ENCODE data around the gene IFNLR1. TPM values are rescaled to one million over a fixed set of nuclear protein-coding genes. Genes with fewer than 3 reads are reported as not detected.

Gene IFNLR1
- total and polyA plus RNA-seq, 2 of the 8 experiments (the other 6 are each of a cell fraction or from before 2014, with no cell fraction given) = 6.8 to 10.1 TPM

DNA sequence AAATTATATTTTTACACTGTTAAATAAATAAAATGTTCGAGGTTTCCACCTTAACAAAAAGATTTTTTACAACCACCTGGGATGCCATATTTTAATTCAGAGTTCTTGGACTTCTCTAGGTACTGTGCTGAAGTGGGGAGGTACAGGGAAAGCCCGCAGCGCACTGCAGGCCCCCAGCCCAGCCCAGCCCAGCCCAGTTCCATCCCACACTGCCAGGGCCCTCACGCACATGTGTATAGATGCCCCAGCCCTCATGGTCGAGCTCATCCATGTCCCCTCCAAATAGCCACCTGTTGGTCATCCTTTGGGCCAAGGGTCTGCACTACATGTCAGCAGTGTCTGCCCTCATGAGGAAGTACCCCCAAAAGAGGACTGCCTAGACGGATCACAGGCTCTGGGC lies 63.5 kb downstream of the IFNLR1 start:
- H3K9me3 ChIP-seq (ENCODE audit: insufficient read depth in 2 of 2, low read depth in 1 of 2, low read length in 1 of 2) = no peaks in the 10 kb centered on the region
- H3K79me1 ChIP-seq (ENCODE audit: low read depth, low read length) = no peaks in the 10 kb centered on the region
- POLR2A ChIA-PET (ENCODE audit: partially characterized antibody) = interaction anchor here (1.5 kb wide), 1 partner anchor 27 kb away, joined by 4 read pairs; no protein-coding TSS in a partner anchor
- no peak overlapping the region for H4K5ac ChIP-seq (ENCODE audit: insufficient read length, low read depth, low read length)
- H2AK5ac ChIP-seq (ENCODE audit: low read depth, low read length) = no peak overlapping the region
- H2BK20ac ChIP-seq (ENCODE audit: low read length) = no peak overlapping the region
- no peak overlapping the region for H3K4me2 ChIP-seq (ENCODE audit: insufficient read depth in 1 of 2, low read depth in 2 of 2, low read length in 2 of 2)
- no peak overlapping the region for H2BK15ac ChIP-seq (ENCODE audit: low read length)
- 74% methylated on average over 6 of the region's 6 CpGs; no CpG with 5 or more reads in 1 of the 2 experiments for WGBS, 2 experiments (ENCODE audit: extremely low coverage in 1 of 2, insufficient coverage in 1 of 2, insufficient read length in 1 of 2, insufficient replicate concordance in 2 of 2, low coverage in 1 of 2, low lambda C conversion rate in 2 of 2, missing lambda C conversion rate in 1 of 2)
- no peak overlapping the region for H2AFZ ChIP-seq (ENCODE audit: low read length)
- H3K79me2 ChIP-seq (ENCODE audit: control insufficient read depth in 1 of 2, insufficient read depth in 2 of 2, low read length in 2 of 2) = no peaks in the 10 kb centered on the region
- FAIRE-seq = no peak
- no peaks in the 10 kb centered on the region; a peak in 2 of 7 replicates for H3K27me3 ChIP-seq (replicated peaks in 1 of 4; ENCODE audit: control insufficient read depth in 3 of 4, extremely low read depth in 1 of 4, insufficient read depth in 3 of 4, low read length in 3 of 4)
- peaks cover 0 to 2% (median 0%) of the 10 kb centered on the region in 4 experiments; a peak in 4 of 7 replicates for H3K4me1 ChIP-seq (replicated peaks in 1 of 4; ENCODE audit: control insufficient read depth in 3 of 4, insufficient read depth in 4 of 4, low read length in 3 of 4)
- no peaks in the 10 kb centered on the region for H4K20me1 ChIP-seq (replicated peaks in 1 of 2; ENCODE audit: control insufficient read depth in 1 of 2, insufficient read depth in 2 of 2, low read length in 2 of 2)
- no peak overlapping the region for H3K4ac ChIP-seq (replicated peaks; ENCODE audit: insufficient read length, low read depth, low read length)
- no peak overlapping the region for H3K14ac ChIP-seq (ENCODE audit: insufficient read length)
- DNase-seq (ENCODE audit: low read depth in 1 of 2, low spot score in 2 of 2) = no peak
- no peaks in the 10 kb centered on the region for H3K36me3 ChIP-seq (ENCODE audit: control insufficient read depth in 2 of 4, insufficient read depth in 4 of 4, low read length in 3 of 4)
- H3K18ac ChIP-seq (ENCODE audit: extremely low read depth, low read length) = no peak overlapping the region
- no peak overlapping the region for H2BK120ac ChIP-seq (replicated peaks; ENCODE audit: low read depth, low read length)
- CTCF ChIA-PET (ENCODE audit: partially characterized antibody) = interaction anchor here (1.1 to 1.5 kb wide), 2 partner anchors 11 to 28 kb away, joined by 3 read pairs; no protein-coding TSS in a partner anchor
- H3K23ac ChIP-seq (ENCODE audit: insufficient read length) = no peak overlapping the region
- no peak overlapping the region for H2BK12ac ChIP-seq (ENCODE audit: low read depth, low read length)
- H3K4me3 ChIP-seq (ENCODE audit: extremely low read depth in 1 of 4, insufficient read depth in 2 of 4, low read depth in 3 of 4, low read length in 4 of 4) = no peak overlapping the region
- no peak overlapping the region for H2BK5ac ChIP-seq (ENCODE audit: low read depth, low read length)
- no peak overlapping the region for H3K27ac ChIP-seq (ENCODE audit: low read depth, low read length)
- H3K9ac ChIP-seq (replicated peaks in 1 of 4; ENCODE audit: extremely low read depth in 1 of 4, low read depth in 3 of 4, low read length in 3 of 4) = no peak overlapping the region
- H4K91ac ChIP-seq (replicated peaks; ENCODE audit: insufficient read length, low read length) = no peak overlapping the region
- no peak overlapping the region for H4K8ac ChIP-seq (ENCODE audit: extremely low read depth, insufficient read depth, low read length)
- H3K56ac ChIP-seq (replicated peaks; ENCODE audit: insufficient read length, low read depth, low read length) = no peak overlapping the region
- H3K23me2 ChIP-seq (ENCODE audit: low read depth, low read length) = no peaks in the 10 kb centered on the region
- no peak for TF ChIP-seq SP4 (IDR thresholded peaks at IDR 0.05; ENCODE audit: low read length)
- no peak for TF ChIP-seq KDM5A (IDR thresholded peaks at IDR 0.05; ENCODE audit: low read length)
- no peak for TF ChIP-seq MAFK (IDR thresholded peaks at IDR 0.05; ENCODE audit: low read depth, low read length)
- no peak for TF ChIP-seq CHD1 (IDR thresholded peaks at IDR 0.05; ENCODE audit: low read depth, low read length)
- no peak for TF ChIP-seq CREB1 (IDR thresholded peaks at IDR 0.05)
- no peak for TF ChIP-seq SUZ12 (IDR thresholded peaks at IDR 0.05; ENCODE audit: low read length)
- TF ChIP-seq NANOG (IDR thresholded peaks at IDR 0.05; ENCODE audit: insufficient read depth, low read depth, low read length, poor library complexity, severe bottlenecking) = no peak
- no peak for TF ChIP-seq POLR2AphosphoS5 (IDR thresholded peaks at IDR 0.05; ENCODE audit: low read depth, low read length)
- TF ChIP-seq KDM4A (IDR thresholded peaks at IDR 0.05; ENCODE audit: low read depth, low read length, severe bottlenecking) = no peak
- TF ChIP-seq RFX5 (IDR thresholded peaks at IDR 0.05; ENCODE audit: borderline replicate concordance, low read depth, low read length) = no peak
- no peak for TF ChIP-seq CBX5 (IDR thresholded peaks at IDR 0.05; ENCODE audit: low read depth, low read length)
- no peak for TF ChIP-seq BCL11A (IDR thresholded peaks at IDR 0.05; ENCODE audit: low read depth in 2 of 2, low read length in 2 of 2)
- no peak for TF ChIP-seq GTF2F1 (IDR thresholded peaks at IDR 0.05; ENCODE audit: borderline replicate concordance, low read depth, low read length)
- no peak for TF ChIP-seq FOSL1 (IDR thresholded peaks at IDR 0.05; ENCODE audit: insufficient read depth, low read depth, low read length)
- no peak for TF ChIP-seq CHD2 (IDR thresholded peaks at IDR 0.05; ENCODE audit: low read length)

Measured in H1 (cell line).